A172 (cell line): ENCODE results near the gene HECTD2. TPM values are rescaled to one million over a fixed set of nuclear protein-coding genes. Genes with fewer than 3 reads are reported as not detected.
"Not testable (repeated sequence)": the region's sequence is repeated elsewhere in the genome, so short reads cannot be mapped to it uniquely, and the experiment has no call there.

Source experiments
- DNase-seq: peaks from one replicate; pipeline ENCODE4 v3.0.0-alpha.2; 2015; ENCODE audit warnings: low spot score
- total RNA-seq: library from RNA; depleted of rRNA; stranded (reverse); fragments of >200 nt; shearing (Covaris generic); gene quantifications from 2 replicates; pipeline ENCODE4 v1.2.3, GENCODE V29; 2014; rRNA removed

HECTD2 gene
- 9.6 and 11.6 TPM in 2 replicates for total RNA-seq

GRCh38 chr10:91409869-91410637 lies at the start of gene HECTD2:
Gene HECTD2, plus strand, starts transcription at chr10:91410344. Its CDS starts 95 bp downstream, at chr10:91410439.
- peak; percentile 49 for DNase-seq

- DNase-seq: no peak
These were observed 49.7 kb upstream of the HECTD2 start for GRCh38 chr10:91360461-91360860.

- DNase-seq: not testable (repeated sequence)
These were observed 44.6 kb upstream of the HECTD2 start for GRCh38 chr10:91365519-91365918.

- DNase-seq: no peak
These were observed 43.4 kb upstream of the HECTD2 start for GRCh38 chr10:91366704-91367103.

- DNase-seq: no peak
These were observed 43.0 kb upstream of the HECTD2 start for GRCh38 chr10:91367127-91367531.

GRCh38 chr10:91367558-91367957 lies 42.6 kb upstream of the HECTD2 start:
- no peak for DNase-seq

GRCh38 chr10:91369978-91370589 lies 40.1 kb upstream of the HECTD2 start:
- DNase-seq: peak; percentile 35

GRCh38 chr10:91374052-91374451 lies 36.1 kb upstream of the HECTD2 start:
- no peak for DNase-seq

GRCh38 chr10:91378061-91378460 lies 32.1 kb upstream of the HECTD2 start:
- peak; percentile 68 for DNase-seq

GRCh38 chr10:91380873-91381256 lies 29.3 kb upstream of the HECTD2 start:
- DNase-seq: no peak

GRCh38 chr10:91381257-91381891 lies 28.8 kb upstream of the HECTD2 start:
- no peak for DNase-seq

- no peak for DNase-seq
These were observed 24.6 kb upstream of the HECTD2 start for GRCh38 chr10:91385306-91386085.

GRCh38 chr10:91389636-91390512 lies 20.3 kb upstream of the HECTD2 start:
- DNase-seq: peak; percentile 52

GRCh38 chr10:91390513-91390825 lies 19.7 kb upstream of the HECTD2 start:
- not testable (repeated sequence) for DNase-seq

- no peak for DNase-seq
These were observed 18.2 kb upstream of the HECTD2 start for GRCh38 chr10:91391920-91392319.

- no peak for DNase-seq
These were observed 3.8 kb upstream of the HECTD2 start for GRCh38 chr10:91406322-91406721.

- peak; percentile 87 for DNase-seq
These were observed 875 bp upstream of the HECTD2 start for GRCh38 chr10:91409069-91409868.

- DNase-seq: peak; percentile 30
These were observed 661 bp downstream of the HECTD2 start for GRCh38 chr10:91410638-91411371.

- DNase-seq: no peak
These were observed 1.5 kb downstream of the HECTD2 start for GRCh38 chr10:91411621-91412020.
